Esophagus (tissue), 2 donors: Measurements from ENCODE around the gene GALR1. TPM values are rescaled to one million over a fixed set of nuclear protein-coding genes. Genes with fewer than 3 reads are reported as not detected.

Experiments
- H3K27ac ChIP-seq, 2 donors: one replicate each; pipeline ENCODE4 v1.5.1; 2013; ENCODE audit warnings: low read depth in 2 of 2, mild to moderate bottlenecking in 2 of 2, inconsistent platforms in 1 of 2, low read length in 1 of 2, moderate library complexity in 1 of 2
- H3K27me3 ChIP-seq, 2 donors: one replicate each; pipeline ENCODE4 v1.6.1; 2013; ENCODE audit warnings: low read length in 2 of 2, control low read depth in 1 of 2, mild to moderate bottlenecking in 1 of 2; ENCODE audit not compliant: insufficient read depth in 2 of 2, control insufficient read depth in 1 of 2
- H3K36me3 ChIP-seq, 2 donors: one replicate each; pipeline ENCODE4 v1.6.1; 2013; ENCODE audit warnings: low read length in 1 of 2; ENCODE audit not compliant: control insufficient read depth in 2 of 2, insufficient read depth in 2 of 2
- H3K4me1 ChIP-seq, 2 donors: one replicate each; pipeline ENCODE4 v1.6.1; 2013; ENCODE audit warnings: low read length in 1 of 2; ENCODE audit not compliant: control insufficient read depth in 2 of 2, insufficient read depth in 2 of 2
- H3K4me3 ChIP-seq, 2 donors: one replicate each; pipeline ENCODE4 v1.5.1; 2013; ENCODE audit warnings: low read length in 2 of 2, mild to moderate bottlenecking in 2 of 2, low read depth in 1 of 2, moderate library complexity in 1 of 2
- H3K9me3 ChIP-seq, 2 donors: one replicate each; pipeline ENCODE4 v1.6.1; 2013; ENCODE audit warnings: mild to moderate bottlenecking in 2 of 2, low read depth in 1 of 2, low read length in 1 of 2, moderate library complexity in 1 of 2; ENCODE audit not compliant: control insufficient read depth in 2 of 2, insufficient read depth in 1 of 2
- WGBS, 2 donors: extraction: QIAGEN DNeasy Blood & Tissue Kit; methylation state at CpG; one replicate each; pipeline ENCODE4 v1.1.7; 2013; 5-methylcytosine and 5-hydroxymethylcytosine counted together
- polyA plus RNA-seq, 2 donors: library from polyadenylated mRNA; stranded (reverse); fragments of 200-250 nt; gene quantifications; one replicate each; pipeline ENCODE4 v1.2.3, GENCODE V29; 2013
- donor health status: healthy with polysubstance abuse.
- donor health status: Bipolar disorder and iron deficiency.

Gene GALR1
- polyA plus RNA-seq, 2 donors: under 0.01 TPM; not detected in 1

- no peaks in the 10 kb centered on the region for H3K27me3 ChIP-seq
- no peaks in the 10 kb centered on the region for H3K9me3 ChIP-seq
These were observed 64.9 kb downstream of the GALR1 start for GRCh38 chr18:77314511-77314910.

DNA sequence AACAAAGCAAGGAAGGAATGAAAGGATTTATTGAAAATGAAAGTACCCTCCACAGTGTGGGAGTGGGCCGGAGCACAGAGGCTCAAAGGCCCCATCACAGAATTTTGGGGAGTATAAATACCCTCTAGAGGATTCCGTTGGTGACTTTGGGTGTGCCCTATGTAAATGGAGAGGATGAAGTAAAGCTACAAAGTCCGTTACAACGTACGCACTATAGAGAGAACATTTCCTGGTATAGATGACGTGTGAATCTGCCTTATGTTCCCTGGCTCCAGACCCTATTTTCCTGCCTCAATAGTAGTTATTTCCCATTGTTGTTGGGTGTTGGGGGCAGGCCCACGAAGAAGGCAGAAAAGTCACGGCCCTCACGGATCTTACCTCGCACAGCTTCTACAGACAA is 65.3 kb downstream of the GALR1 start:
- no peak overlapping the region for H3K27ac ChIP-seq
- H3K4me3 ChIP-seq: no peak overlapping the region
- H3K36me3 ChIP-seq: no peaks in the 10 kb centered on the region
- no peaks in the 10 kb centered on the region for H3K27me3 ChIP-seq
- H3K4me1 ChIP-seq: no peaks in the 10 kb centered on the region
- H3K9me3 ChIP-seq: no peaks in the 10 kb centered on the region
- WGBS, 2 donors: 83 to 90% methylated on average over 10 of the region's 10 CpGs

More at GRCh38 chr18:77314511-77314910, 64.9 kb downstream of the GALR1 start:
- Histone ChIP-seq H3K4me3 (no peak overlapping the region), H3K36me3 (no peaks in the 10 kb centered on the region), H3K4me1 (no peaks in the 10 kb centered on the region), H3K27ac (no peak overlapping the region)
- 88 to 92% methylated on average over 6 of the region's 6 CpGs for WGBS, 2 donors

- H3K4me3 ChIP-seq: no peak overlapping the region
- no peak overlapping the region for H3K27ac ChIP-seq
These were observed 66.4 kb downstream of the GALR1 start for GRCh38 chr18:77316008-77316407.

DNA sequence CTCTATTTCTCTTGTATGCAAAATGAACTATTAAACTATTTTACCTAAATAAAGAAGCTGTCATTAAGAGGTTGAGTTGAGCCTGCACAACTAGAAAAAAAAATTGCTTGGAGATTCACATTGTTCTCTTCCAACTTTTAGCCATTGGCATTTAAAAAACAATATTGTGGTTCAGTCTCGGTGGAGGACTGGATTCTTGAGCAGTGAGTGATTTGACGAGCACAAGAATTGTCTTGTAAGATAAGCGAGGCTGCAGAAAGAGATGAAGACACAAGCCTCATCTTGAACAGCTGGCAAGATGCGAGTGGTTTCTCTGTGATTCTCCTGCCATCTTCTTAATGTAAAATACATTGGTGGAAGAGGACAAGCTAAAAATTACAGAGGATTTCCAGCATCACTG is 67.0 kb downstream of the GALR1 start:
- no peak overlapping the region for H3K4me3 ChIP-seq
- H3K4me1 ChIP-seq: no peaks in the 10 kb centered on the region
- no peaks in the 10 kb centered on the region for H3K9me3 ChIP-seq
- H3K27ac ChIP-seq: no peak overlapping the region
- 59 to 76% methylated on average over 4 of the region's 4 CpGs for WGBS, 2 donors
- no peaks in the 10 kb centered on the region for H3K27me3 ChIP-seq
- no peaks in the 10 kb centered on the region for H3K36me3 ChIP-seq

More at GRCh38 chr18:77316008-77316407, 66.4 kb downstream of the GALR1 start:
- no peaks in the 10 kb centered on the region for H3K4me1 ChIP-seq
- no peaks in the 10 kb centered on the region for H3K36me3 ChIP-seq
- H3K9me3 ChIP-seq: no peaks in the 10 kb centered on the region
- H3K27me3 ChIP-seq: no peaks in the 10 kb centered on the region
- WGBS, 2 donors: 62 to 70% methylated on average over 3 of the region's 3 CpGs

GRCh38 chr18:77320971-77321559 is 71.4 kb downstream of the GALR1 start:
- 53 to 57% methylated on average over 5 of the region's 5 CpGs for WGBS, 2 donors
- Histone ChIP-seq H3K27ac (no peak overlapping the region), H3K4me3 (no peak overlapping the region), H3K36me3 (no peaks in the 10 kb centered on the region), H3K9me3 (no peaks in the 10 kb centered on the region), H3K4me1 (no peaks in the 10 kb centered on the region), H3K27me3 (no peaks in the 10 kb centered on the region)

- Histone ChIP-seq H3K36me3 (no peaks in the 10 kb centered on the region), H3K4me3 (no peak overlapping the region), H3K27ac (no peak overlapping the region), H3K4me1 (no peaks in the 10 kb centered on the region), H3K27me3 (no peaks in the 10 kb centered on the region), H3K9me3 (no peaks in the 10 kb centered on the region)
- 47 to 50% methylated on average over 23 of the region's 23 CpGs for WGBS, 2 donors
These were observed 72.5 kb downstream of the GALR1 start for GRCh38 chr18:77321823-77322805.

GRCh38 chr18:77323640-77324299 is 74.1 kb downstream of the GALR1 start:
- WGBS, 2 donors: 83 to 85% methylated on average over 12 of the region's 12 CpGs
- H3K4me3 ChIP-seq: no peak overlapping the region
- H3K36me3 ChIP-seq: no peaks in the 10 kb centered on the region

More at GRCh38 chr18:77323640-77324299, 74.1 kb downstream of the GALR1 start:
- Histone ChIP-seq H3K9me3 (no peaks in the 10 kb centered on the region), H3K27me3 (no peaks in the 10 kb centered on the region), H3K4me1 (no peaks in the 10 kb centered on the region), H3K27ac (no peak overlapping the region)

Other genes with a start within 250 kb of the GALR1 start
- 10 to 100 TPM in 1 of 2 donors, 1 to 10 TPM in 1; 9.7 to 10.8 TPM for gene MBP, start 117.1 kb upstream of the GALR1 start, polyA plus RNA-seq